B cell (primary cell): Measurements from ENCODE around the gene TAC3.

Source experiments
- EZH2 ChIP-seq: IDR thresholded peaks from 2 replicates; pipeline ENCODE4 v1.6.1; 2012; ENCODE audit warnings: borderline replicate concordance, low read depth, mild to moderate bottlenecking, moderate library complexity, low read length; ENCODE audit not compliant: insufficient read depth, poor library complexity, severe bottlenecking
- TF ChIP-seq, protein P1 (sequence below): fragments of 200-600 bp; IDR thresholded peaks from one replicate; pipeline ENCODE4 v1.8.0; 2022; ENCODE audit warnings: antibody characterized with exemption, mild to moderate bottlenecking

- TF ChIP-seq, protein P1, sequence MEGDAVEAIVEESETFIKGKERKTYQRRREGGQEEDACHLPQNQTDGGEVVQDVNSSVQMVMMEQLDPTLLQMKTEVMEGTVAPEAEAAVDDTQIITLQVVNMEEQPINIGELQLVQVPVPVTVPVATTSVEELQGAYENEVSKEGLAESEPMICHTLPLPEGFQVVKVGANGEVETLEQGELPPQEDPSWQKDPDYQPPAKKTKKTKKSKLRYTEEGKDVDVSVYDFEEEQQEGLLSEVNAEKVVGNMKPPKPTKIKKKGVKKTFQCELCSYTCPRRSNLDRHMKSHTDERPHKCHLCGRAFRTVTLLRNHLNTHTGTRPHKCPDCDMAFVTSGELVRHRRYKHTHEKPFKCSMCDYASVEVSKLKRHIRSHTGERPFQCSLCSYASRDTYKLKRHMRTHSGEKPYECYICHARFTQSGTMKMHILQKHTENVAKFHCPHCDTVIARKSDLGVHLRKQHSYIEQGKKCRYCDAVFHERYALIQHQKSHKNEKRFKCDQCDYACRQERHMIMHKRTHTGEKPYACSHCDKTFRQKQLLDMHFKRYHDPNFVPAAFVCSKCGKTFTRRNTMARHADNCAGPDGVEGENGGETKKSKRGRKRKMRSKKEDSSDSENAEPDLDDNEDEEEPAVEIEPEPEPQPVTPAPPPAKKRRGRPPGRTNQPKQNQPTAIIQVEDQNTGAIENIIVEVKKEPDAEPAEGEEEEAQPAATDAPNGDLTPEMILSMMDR: no peak
- no peak for TF ChIP-seq EZH2
These were observed 8.9 kb upstream of the TAC3 start for GRCh38 chr12:57025196-57025595.
